Measurements from ENCODE around the gene ACTRT2.

The ACTRT2 gene

GRCh38 chr1:3063379-3064295 is 42.4 kb downstream of the ACTRT2 start:
- H3K4me3 ChIP-seq (ENCODE audit: low read depth, low read length) = no peak overlapping the region
- no peak for DNase-seq (ENCODE audit: low read depth)

GRCh38 chr1:3064296-3064850 is 43.1 kb downstream of the ACTRT2 start:
- no peak overlapping the region for H3K4me3 ChIP-seq (ENCODE audit: low read depth, low read length)
- no peak for DNase-seq (ENCODE audit: low read depth)

GRCh38 chr1:3064901-3065300 is 43.6 kb downstream of the ACTRT2 start:
- H3K4me3 ChIP-seq (ENCODE audit: low read depth, low read length) = no peak overlapping the region
- DNase-seq (ENCODE audit: low read depth) = no peak

GRCh38 chr1:3065396-3065795 is 44.1 kb downstream of the ACTRT2 start:
- no peak for DNase-seq (ENCODE audit: low read depth)
- no peak overlapping the region for H3K4me3 ChIP-seq (ENCODE audit: low read depth, low read length)

GRCh38 chr1:3065797-3066196 is 44.5 kb downstream of the ACTRT2 start:
- no peak for DNase-seq (ENCODE audit: low read depth)
- no peak overlapping the region for H3K4me3 ChIP-seq (ENCODE audit: low read depth, low read length)

GRCh38 chr1:3066250-3066711 is 45.0 kb downstream of the ACTRT2 start:
- no peak for DNase-seq (ENCODE audit: low read depth)
- no peak overlapping the region for H3K4me3 ChIP-seq (ENCODE audit: low read depth, low read length)

GRCh38 chr1:3066826-3067225 is 45.6 kb downstream of the ACTRT2 start:
- DNase-seq (ENCODE audit: low read depth) = no peak
- no peak overlapping the region for H3K4me3 ChIP-seq (ENCODE audit: low read depth, low read length)

GRCh38 chr1:3067301-3067670 is 46.0 kb downstream of the ACTRT2 start:
- H3K4me3 ChIP-seq (ENCODE audit: low read depth, low read length) = no peak overlapping the region
- no peak for DNase-seq (ENCODE audit: low read depth)

GRCh38 chr1:3067671-3068563 is 46.6 kb downstream of the ACTRT2 start:
- no peak for DNase-seq (ENCODE audit: low read depth)
- H3K4me3 ChIP-seq (ENCODE audit: low read depth, low read length) = no peak overlapping the region

DNA sequence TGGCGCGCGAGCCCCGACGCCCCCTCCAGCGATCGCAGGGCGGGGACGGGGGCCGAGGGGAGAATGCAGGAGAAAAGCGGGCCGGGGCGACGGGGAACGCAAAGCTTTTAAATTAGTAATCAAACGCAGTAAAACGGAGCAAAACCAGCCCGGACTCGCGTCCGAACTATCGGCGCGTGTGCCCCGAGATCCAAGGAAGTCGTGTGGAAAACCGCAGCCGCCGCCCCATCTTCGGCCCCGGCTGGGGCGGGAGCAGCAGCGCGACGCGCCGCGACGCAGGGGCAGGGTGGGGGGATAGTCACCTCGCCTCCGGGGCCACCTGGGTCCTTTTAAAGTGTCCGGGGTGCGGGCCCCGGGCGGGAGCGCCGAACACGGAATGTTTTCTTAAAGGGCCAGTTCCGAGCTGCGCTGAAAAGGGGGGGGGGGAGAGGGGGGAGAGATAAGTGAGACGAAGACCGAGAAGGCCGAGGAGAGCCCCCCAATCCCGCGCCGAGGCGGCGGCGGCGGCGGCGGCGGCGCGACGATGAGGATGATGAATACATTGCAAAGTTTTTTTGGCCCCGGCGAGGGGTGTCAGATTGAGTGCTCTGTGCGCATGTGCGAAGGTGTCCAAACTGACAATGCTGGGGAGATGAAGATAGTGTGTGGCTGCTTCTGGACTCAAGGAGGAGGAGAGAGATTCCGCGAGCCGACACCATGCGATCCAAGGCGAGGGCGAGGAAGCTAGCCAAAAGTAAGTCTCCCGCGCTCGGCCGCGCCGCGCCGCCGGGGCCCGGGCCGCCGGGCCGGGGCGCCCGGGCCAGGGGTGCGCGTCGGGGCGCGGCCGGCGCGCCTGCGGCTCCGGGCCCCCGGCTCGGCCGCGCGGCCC is 47.5 kb downstream of the ACTRT2 start, which contains the start of gene PRDM16:
PRDM16 (plus strand) TSS at position 640 of the 868 bp plus-strand sequence; CDS start at position 697, 57 bp downstream.
- H3K4me3 ChIP-seq (ENCODE audit: low read depth, low read length) = peak within 1 kb of the TSS; percentile 55

DNA sequence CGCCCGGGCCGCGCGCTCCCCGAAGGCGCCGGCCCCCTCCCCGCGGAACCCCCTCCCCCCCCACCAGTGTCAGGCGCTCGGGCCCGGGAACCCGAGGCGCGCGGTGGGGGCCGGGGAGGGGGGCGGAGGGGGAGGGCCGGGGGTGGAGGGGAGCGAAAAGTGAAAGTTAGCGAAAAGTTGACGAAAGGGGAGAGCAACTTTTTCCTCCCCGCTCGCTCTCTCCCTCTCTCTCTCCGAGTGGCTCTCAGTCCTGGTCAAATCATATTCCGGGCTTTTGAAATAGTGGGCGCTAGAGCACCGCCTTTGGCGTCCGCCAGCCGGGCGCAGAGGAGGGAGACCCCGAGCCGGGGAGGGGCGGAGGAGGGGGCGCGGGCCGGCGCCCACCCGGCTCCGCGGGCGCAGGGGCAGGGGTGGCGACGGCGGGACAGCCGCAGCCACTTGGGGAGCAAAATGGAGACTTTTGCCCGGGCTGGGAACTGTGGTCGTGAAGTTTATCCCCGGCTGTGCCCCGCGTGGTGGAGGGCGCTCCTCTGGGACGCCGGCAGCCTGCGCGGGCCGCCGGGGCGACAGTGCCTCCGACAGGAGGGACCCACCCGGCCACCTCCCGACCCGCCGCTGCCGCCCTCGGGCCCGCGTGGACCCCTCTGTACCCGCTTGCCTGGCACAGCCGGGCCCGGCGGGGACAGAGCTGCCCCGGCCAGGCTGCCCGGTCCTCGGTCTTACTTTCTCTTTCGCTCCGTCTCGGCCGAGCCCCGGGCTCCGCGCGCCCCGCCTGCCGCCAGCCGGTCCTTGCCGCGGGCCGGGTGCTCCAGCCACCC is 48.4 kb downstream of the ACTRT2 start:
- peak overlapping the region; percentile 55 for H3K4me3 ChIP-seq (ENCODE audit: low read depth, low read length)
- no peak for DNase-seq (ENCODE audit: low read depth)

More for the DNA sequence above, 47.5 kb downstream of the ACTRT2 start, which contains the start of gene PRDM16:
- no peak for DNase-seq (ENCODE audit: low read depth)

DNA sequence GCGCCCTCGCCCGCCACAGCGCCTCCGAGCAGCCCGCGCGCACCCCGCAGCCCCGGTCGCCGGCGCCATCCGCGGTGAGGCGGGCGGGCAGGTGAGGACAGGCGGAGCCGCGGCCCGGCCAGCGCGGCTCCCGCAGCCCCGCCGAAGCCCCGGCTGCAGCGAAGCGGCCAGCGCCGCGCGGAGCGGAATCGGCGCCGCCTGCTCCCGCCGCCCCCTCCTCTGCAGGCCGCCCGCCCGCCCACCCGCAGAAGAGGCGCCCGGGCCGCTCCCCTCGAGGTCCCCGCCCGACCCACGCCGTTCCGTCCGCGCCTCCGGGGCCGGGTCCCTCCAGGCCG is 49.0 kb downstream of the ACTRT2 start:
- no peak for DNase-seq (ENCODE audit: low read depth)
- H3K4me3 ChIP-seq (ENCODE audit: low read depth, low read length) = peak overlapping the region; percentile 55

GRCh38 chr1:3070644-3071564 is 49.6 kb downstream of the ACTRT2 start:
- no peak for DNase-seq (ENCODE audit: low read depth)
- peak overlapping the region; percentile 29 for H3K4me3 ChIP-seq (ENCODE audit: low read depth, low read length)

DNA sequence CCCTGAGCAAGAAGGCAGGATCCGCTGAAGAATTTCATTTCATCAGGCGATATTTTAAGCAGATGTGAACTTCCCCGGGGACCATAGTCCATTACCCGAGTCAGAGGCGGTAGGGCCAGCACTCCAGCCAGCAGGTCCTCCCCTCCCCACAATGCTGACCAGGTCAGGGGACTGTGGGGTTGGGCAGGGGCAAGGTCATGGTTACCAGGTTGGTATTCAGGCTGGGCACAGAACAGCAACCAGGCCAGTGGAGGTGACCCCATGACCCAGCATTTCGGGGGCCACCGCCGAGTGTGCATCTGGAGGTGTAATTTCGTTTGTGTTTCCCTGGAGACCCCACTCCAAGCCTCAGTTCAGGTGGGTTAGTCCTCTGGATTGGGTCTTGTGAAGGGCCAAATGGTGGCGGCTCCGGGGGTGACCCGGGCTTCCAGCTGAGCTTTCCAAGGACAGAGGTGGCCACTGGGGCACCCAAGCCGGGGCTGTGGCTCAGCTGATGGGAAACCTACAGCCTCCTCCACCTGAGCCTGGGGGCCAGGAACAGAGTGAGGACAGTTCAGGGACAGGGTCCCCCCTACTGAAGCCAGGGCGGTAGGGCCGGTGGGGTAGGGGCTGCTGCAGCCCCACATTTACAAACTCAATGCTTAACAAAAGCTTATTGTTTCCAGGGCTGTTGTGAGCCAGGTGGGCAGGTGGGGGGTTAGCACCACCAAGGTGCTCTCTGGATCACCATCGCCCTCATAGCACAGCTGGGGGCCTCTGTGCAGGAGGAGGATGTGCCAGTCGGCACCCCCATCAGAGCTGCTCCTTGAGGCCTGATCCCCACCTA is 50.5 kb downstream of the ACTRT2 start:
- no peak overlapping the region for H3K4me3 ChIP-seq (ENCODE audit: low read depth, low read length)
- DNase-seq (ENCODE audit: low read depth) = no peak
